WTC11 (cell line): ENCODE results near the gene FNDC3B. TPM values are rescaled to one million over a fixed set of nuclear protein-coding genes. Genes with fewer than 3 reads are reported as not detected.
A peak's percentile ranks its signal among the peaks of the same experiment; 100 is the strongest.

Source experiments
- ATAC-seq: fragments of 200-7000 bp; cut with Tn5 transposase; 2 replicates; pipeline ENCODE4 v1.10.0; 2021; ENCODE audit warnings: mild to moderate bottlenecking, moderate library complexity
- CTCF ChIA-PET: fragments of 300-600 bp; sonication (Branson Sonifier 250); formaldehyde crosslinking; loops from one replicate; lab custom pipeline; 2021; ENCODE audit warnings: antibody characterized with exemption; lab: Charles Lee
- POLR2A ChIA-PET: fragments of 350-600 bp; sonication (Branson Sonifier 250); formaldehyde crosslinking; loops from one replicate; lab custom pipeline; 2021; ENCODE audit warnings: antibody characterized with exemption; lab: Charles Lee
- DNase-seq: peaks from one replicate; pipeline ENCODE4 v3.0.0; 2021; ENCODE audit warnings: low spot score
- H3K27ac Mint-ChIP-seq: 2 replicates; pipeline ENCODE4 v1.8.0; 2021; ENCODE audit warnings: mixed read lengths
- H3K27me3 Mint-ChIP-seq: 2 replicates; pipeline ENCODE4 v1.8.0; 2021; ENCODE audit warnings: low read depth, mild to moderate bottlenecking, moderate library complexity, mixed read lengths
- H3K36me3 Mint-ChIP-seq: 2 replicates; pipeline ENCODE4 v1.8.0; 2021; ENCODE audit warnings: mixed read lengths
- H3K4me1 Mint-ChIP-seq: 2 replicates; pipeline ENCODE4 v1.8.0; 2022; ENCODE audit warnings: mixed read lengths
- H3K4me3 Mint-ChIP-seq: 2 replicates; pipeline ENCODE4 v1.8.0; 2021; ENCODE audit warnings: mild to moderate bottlenecking, moderate library complexity, mixed read lengths
- H3K9me3 Mint-ChIP-seq: 2 replicates; pipeline ENCODE4 v1.8.0; 2021; ENCODE audit warnings: mixed read lengths
- CBFB ChIP-seq: sonication (generic); formaldehyde crosslinking; IDR thresholded peaks from 2 replicates; pipeline ENCODE4 v1.8.1; 2022; ENCODE audit warnings: mild to moderate bottlenecking, low read depth, missing genetic modification reagents
- ETV6 ChIP-seq: sonication (generic); formaldehyde crosslinking; IDR thresholded peaks from 2 replicates; pipeline ENCODE4 v1.8.1; 2022; ENCODE audit warnings: mild to moderate bottlenecking, missing genetic modification reagents
- FOXK1 ChIP-seq: sonication (generic); formaldehyde crosslinking; IDR thresholded peaks from 2 replicates; pipeline ENCODE4 v1.8.0; 2022; ENCODE audit warnings: mild to moderate bottlenecking, moderate library complexity, missing genetic modification reagents
- FOXP1 ChIP-seq: sonication (generic); formaldehyde crosslinking; IDR thresholded peaks from 2 replicates; pipeline ENCODE4 v1.8.0; 2022; ENCODE audit warnings: missing genetic modification reagents, mild to moderate bottlenecking, moderate library complexity, borderline replicate concordance
- JAZF1 ChIP-seq: fragments of 250-450 bp; sonication (Bioruptor Pico); IDR thresholded peaks from 2 replicates; pipeline ENCODE4 v1.9.0; 2021; ENCODE audit warnings: moderate library complexity, mild to moderate bottlenecking, inconsistent platforms
- JUN ChIP-seq: sonication (generic); formaldehyde crosslinking; IDR thresholded peaks from 2 replicates; pipeline ENCODE4 v1.8.0; 2023; ENCODE audit warnings: mild to moderate bottlenecking, missing genetic modification reagents
- MYBL2 ChIP-seq: sonication (generic); formaldehyde crosslinking; IDR thresholded peaks from 2 replicates; pipeline ENCODE4 v1.8.1; 2023; ENCODE audit warnings: mild to moderate bottlenecking, moderate library complexity, missing genetic modification reagents
- NFATC4 ChIP-seq: fragments of 250-450 bp; sonication (Bioruptor Pico); IDR thresholded peaks from 2 replicates; pipeline ENCODE4 v1.9.0; 2021; ENCODE audit warnings: mild to moderate bottlenecking
- OVOL2 ChIP-seq: fragments of 250-450 bp; sonication (Bioruptor Pico); IDR thresholded peaks from 2 replicates; pipeline ENCODE4 v1.9.0; 2021; ENCODE audit warnings: mild to moderate bottlenecking, borderline replicate concordance
- SMAD3 ChIP-seq: sonication (generic); formaldehyde crosslinking; IDR thresholded peaks from 2 replicates; pipeline ENCODE4 v1.8.0; 2022; ENCODE audit warnings: missing genetic modification reagents, mild to moderate bottlenecking, borderline replicate concordance
- SMAD4 ChIP-seq: sonication (generic); formaldehyde crosslinking; IDR thresholded peaks from 2 replicates; pipeline ENCODE4 v1.8.0; 2022; ENCODE audit warnings: mild to moderate bottlenecking, missing genetic modification reagents
- ZNF138 ChIP-seq: sonication (generic); formaldehyde crosslinking; conservative IDR thresholded peaks from 2 replicates; pipeline ENCODE4 v1.8.1; 2022; ENCODE audit warnings: mild to moderate bottlenecking, moderate library complexity, missing genetic modification reagents
- ZNF263 ChIP-seq: sonication (generic); formaldehyde crosslinking; IDR thresholded peaks from 2 replicates; pipeline ENCODE4 v1.8.1; 2022; ENCODE audit warnings: low read depth, mild to moderate bottlenecking, moderate library complexity, missing genetic modification reagents
- ZNF416 ChIP-seq: fragments of 250-450 bp; sonication (Bioruptor Pico); IDR thresholded peaks from 2 replicates; pipeline ENCODE4 v1.9.0; 2021; ENCODE audit warnings: mild to moderate bottlenecking, inconsistent platforms
- ZNF671 ChIP-seq: fragments of 250-450 bp; sonication (Bioruptor Pico); IDR thresholded peaks from 2 replicates; pipeline ENCODE4 v1.8.0; 2021; ENCODE audit warnings: mild to moderate bottlenecking
- total RNA-seq: library from RNA; stranded (reverse); gene quantifications from 3 replicates; pipeline ENCODE4 v1.2.3, GENCODE V29; 2021
- TF ChIP-seq, protein P1 (sequence below): sonication (generic); formaldehyde crosslinking; IDR thresholded peaks from 2 replicates; pipeline ENCODE4 v1.8.0; 2022; ENCODE audit warnings: mild to moderate bottlenecking, missing genetic modification reagents
- TF ChIP-seq, protein P2 (sequence below): sonication (generic); formaldehyde crosslinking; IDR thresholded peaks from 2 replicates; pipeline ENCODE4 v1.8.0; 2022; ENCODE audit warnings: mild to moderate bottlenecking, missing genetic modification reagents
- TF ChIP-seq, protein P3 (sequence below): sonication (generic); formaldehyde crosslinking; IDR thresholded peaks from 2 replicates; pipeline ENCODE4 v1.8.0; 2023; ENCODE audit warnings: missing genetic modification reagents
- TF ChIP-seq, protein P4 (sequence below): sonication (generic); formaldehyde crosslinking; IDR thresholded peaks from 2 replicates; pipeline ENCODE4 v1.8.1; 2022; ENCODE audit warnings: low read depth, missing genetic modification reagents, borderline replicate concordance
- TF ChIP-seq, protein P5 (sequence below): sonication (generic); formaldehyde crosslinking; IDR thresholded peaks from 2 replicates; pipeline ENCODE4 v1.8.0; 2022; ENCODE audit warnings: mild to moderate bottlenecking, missing genetic modification reagents
- TF ChIP-seq, protein P6 (sequence below): sonication (generic); formaldehyde crosslinking; IDR thresholded peaks from 2 replicates; pipeline ENCODE4 v1.8.1; 2023; ENCODE audit warnings: mild to moderate bottlenecking, missing genetic modification reagents, moderate library complexity
- TF ChIP-seq, protein P7 (sequence below): fragments of 250-450 bp; sonication (Bioruptor Pico); conservative IDR thresholded peaks from 2 replicates; pipeline ENCODE4 v1.9.0; 2021; ENCODE audit warnings: mild to moderate bottlenecking
- TF ChIP-seq, protein P8 (sequence below): sonication (generic); formaldehyde crosslinking; IDR thresholded peaks from 2 replicates; pipeline ENCODE4 v1.8.0; 2022; ENCODE audit warnings: mild to moderate bottlenecking, missing genetic modification reagents

Gene FNDC3B
- total RNA-seq, 1 experiment from 2014 or later = 42.8 TPM

DNA sequence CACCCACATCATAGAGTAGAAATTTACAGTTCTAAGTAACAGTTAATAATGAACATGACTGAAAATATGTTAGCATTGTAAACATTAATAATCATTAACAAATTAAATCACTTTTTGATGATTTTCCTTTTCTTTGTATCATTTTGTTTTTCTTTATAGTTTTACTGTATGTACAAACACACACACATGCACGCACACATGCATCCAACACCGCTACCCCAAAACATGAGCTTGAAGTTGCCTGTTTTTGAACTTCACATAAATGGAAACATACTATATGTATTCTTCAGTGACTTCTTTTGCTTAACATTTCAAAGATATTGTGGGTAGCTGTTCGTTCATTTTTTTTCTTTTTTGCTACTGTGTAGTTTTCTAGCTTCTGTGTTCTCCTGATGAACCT, 123.9 kb downstream of the FNDC3B start:
- Mint-ChIP-seq H3K27ac (0 out of 2 replicates have a peak overlapping the region, but pooled peaks have one; percentile 21), H3K9me3 (no peaks in the 10 kb centered on the region), H3K27me3 (no peaks in the 10 kb centered on the region), H3K4me1 (peaks cover 67% of the 10 kb centered on the region), H3K4me3 (no peak overlapping the region), H3K36me3 (no peaks in the 10 kb centered on the region)
- TF ChIP-seq, protein P1, sequence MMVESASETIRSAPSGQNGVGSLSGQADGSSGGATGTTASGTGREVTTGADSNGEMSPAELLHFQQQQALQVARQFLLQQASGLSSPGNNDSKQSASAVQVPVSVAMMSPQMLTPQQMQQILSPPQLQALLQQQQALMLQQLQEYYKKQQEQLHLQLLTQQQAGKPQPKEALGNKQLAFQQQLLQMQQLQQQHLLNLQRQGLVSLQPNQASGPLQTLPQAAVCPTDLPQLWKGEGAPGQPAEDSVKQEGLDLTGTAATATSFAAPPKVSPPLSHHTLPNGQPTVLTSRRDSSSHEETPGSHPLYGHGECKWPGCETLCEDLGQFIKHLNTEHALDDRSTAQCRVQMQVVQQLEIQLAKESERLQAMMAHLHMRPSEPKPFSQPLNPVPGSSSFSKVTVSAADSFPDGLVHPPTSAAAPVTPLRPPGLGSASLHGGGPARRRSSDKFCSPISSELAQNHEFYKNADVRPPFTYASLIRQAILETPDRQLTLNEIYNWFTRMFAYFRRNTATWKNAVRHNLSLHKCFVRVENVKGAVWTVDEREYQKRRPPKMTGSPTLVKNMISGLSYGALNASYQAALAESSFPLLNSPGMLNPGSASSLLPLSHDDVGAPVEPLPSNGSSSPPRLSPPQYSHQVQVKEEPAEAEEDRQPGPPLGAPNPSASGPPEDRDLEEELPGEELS (CRISPR knock-in tag) = no peak
- TF ChIP-seq SMAD3 (CRISPR knock-in tag) (no peak), JAZF1 (no peak), JUN (CRISPR knock-in tag) (no peak), FOXK1 (CRISPR knock-in tag) (no peak)
- TF ChIP-seq, protein P2, sequence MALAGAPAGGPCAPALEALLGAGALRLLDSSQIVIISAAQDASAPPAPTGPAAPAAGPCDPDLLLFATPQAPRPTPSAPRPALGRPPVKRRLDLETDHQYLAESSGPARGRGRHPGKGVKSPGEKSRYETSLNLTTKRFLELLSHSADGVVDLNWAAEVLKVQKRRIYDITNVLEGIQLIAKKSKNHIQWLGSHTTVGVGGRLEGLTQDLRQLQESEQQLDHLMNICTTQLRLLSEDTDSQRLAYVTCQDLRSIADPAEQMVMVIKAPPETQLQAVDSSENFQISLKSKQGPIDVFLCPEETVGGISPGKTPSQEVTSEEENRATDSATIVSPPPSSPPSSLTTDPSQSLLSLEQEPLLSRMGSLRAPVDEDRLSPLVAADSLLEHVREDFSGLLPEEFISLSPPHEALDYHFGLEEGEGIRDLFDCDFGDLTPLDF = no peak
- TF ChIP-seq, protein P3, sequence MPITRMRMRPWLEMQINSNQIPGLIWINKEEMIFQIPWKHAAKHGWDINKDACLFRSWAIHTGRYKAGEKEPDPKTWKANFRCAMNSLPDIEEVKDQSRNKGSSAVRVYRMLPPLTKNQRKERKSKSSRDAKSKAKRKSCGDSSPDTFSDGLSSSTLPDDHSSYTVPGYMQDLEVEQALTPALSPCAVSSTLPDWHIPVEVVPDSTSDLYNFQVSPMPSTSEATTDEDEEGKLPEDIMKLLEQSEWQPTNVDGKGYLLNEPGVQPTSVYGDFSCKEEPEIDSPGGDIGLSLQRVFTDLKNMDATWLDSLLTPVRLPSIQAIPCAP (CRISPR knock-in tag) = no peak
- ChIA-PET CTCF (no interaction called here), POLR2A (interaction anchor here (0.5 kb wide), 1 partner anchor 25 kb away, joined by 5 read pairs; no protein-coding TSS in a partner anchor)
- ATAC-seq (no peak), DNase-seq (no peak)

DNA sequence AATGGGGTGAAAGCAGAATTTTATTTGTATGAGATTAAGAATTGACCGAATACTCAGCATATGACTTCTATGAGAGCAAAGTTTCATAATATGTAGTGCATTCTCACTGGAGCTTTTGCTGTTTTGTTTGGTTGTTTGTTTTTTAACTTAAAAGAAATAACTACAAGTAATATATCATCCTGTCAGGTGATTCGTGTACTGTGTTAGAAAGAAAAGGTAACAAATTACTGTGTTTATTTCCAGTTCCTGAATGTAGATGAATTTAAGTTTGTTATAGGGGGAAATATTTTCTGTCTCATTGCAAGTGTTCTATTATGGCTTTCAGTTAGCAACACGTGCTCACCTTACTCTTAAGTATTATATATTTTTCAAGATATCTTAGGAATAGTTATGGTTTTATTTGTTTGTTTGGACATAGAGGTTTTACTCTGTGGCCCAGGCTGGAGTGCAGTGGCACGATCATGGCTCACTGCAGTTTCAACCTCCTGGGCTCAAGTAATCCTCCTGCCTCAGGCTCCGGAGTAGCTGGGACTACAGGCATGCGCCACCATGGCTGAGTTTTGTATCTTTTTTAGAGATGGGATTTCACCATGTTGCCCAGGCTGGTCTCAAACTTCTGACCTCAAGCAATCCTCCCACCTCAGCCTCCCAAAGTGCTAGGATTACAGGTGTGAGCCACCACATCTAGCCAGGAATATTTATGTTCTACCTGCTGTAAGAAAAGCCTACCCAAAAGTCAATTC, 125.4 kb downstream of the FNDC3B start:
- no peak for DNase-seq
- Mint-ChIP-seq H3K27ac (peak overlapping the region; percentile 87; the same call in 1 of the 2 replicates), H3K4me1 (peaks cover 63% of the 10 kb centered on the region), H3K9me3 (no peaks in the 10 kb centered on the region), H3K4me3 (no peak overlapping the region), H3K36me3 (no peaks in the 10 kb centered on the region), H3K27me3 (no peaks in the 10 kb centered on the region)
- TF ChIP-seq JUN (CRISPR knock-in tag) = no peak
- no peak for TF ChIP-seq SMAD4
- TF ChIP-seq ZNF263 = no peak
- no peak for TF ChIP-seq ZNF138 (CRISPR knock-in tag)
- TF ChIP-seq, protein P4, sequence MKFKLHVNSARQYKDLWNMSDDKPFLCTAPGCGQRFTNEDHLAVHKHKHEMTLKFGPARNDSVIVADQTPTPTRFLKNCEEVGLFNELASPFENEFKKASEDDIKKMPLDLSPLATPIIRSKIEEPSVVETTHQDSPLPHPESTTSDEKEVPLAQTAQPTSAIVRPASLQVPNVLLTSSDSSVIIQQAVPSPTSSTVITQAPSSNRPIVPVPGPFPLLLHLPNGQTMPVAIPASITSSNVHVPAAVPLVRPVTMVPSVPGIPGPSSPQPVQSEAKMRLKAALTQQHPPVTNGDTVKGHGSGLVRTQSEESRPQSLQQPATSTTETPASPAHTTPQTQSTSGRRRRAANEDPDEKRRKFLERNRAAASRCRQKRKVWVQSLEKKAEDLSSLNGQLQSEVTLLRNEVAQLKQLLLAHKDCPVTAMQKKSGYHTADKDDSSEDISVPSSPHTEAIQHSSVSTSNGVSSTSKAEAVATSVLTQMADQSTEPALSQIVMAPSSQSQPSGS (CRISPR knock-in tag) = no peak
- no peak for TF ChIP-seq OVOL2 (CRISPR knock-in tag)
- TF ChIP-seq, protein P5, sequence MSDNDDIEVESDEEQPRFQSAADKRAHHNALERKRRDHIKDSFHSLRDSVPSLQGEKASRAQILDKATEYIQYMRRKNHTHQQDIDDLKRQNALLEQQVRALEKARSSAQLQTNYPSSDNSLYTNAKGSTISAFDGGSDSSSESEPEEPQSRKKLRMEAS = no peak
- no peak for TF ChIP-seq ETV6 (CRISPR knock-in tag)
- ChIA-PET CTCF (no interaction called here), POLR2A (no interaction called here)
- no peak for ATAC-seq

DNA sequence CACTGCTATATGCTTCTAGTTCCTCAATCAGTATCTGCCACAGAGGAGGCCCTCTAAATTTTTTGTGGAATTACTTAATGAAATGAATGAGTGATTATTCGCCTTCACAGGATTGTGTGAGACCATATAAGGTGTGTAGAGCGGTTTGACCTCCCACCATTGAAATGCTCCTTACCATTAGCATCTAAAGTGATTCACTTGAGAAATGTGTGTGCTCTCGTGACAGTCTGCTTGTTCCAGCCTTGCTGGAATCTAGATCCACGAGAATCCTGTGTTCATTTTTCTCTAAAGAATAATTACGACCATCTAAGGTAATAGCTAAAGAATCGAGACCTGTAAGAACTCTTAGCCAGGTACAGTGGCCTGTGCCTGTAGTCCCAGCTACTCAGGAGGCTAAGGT, 126.9 kb downstream of the FNDC3B start:
- ChIA-PET CTCF (no interaction called here), POLR2A (no interaction called here)
- Mint-ChIP-seq H3K36me3 (no peaks in the 10 kb centered on the region), H3K27ac (peak overlapping the region; percentile 65), H3K9me3 (no peaks in the 10 kb centered on the region), H3K4me3 (no peak overlapping the region), H3K27me3 (no peaks in the 10 kb centered on the region), H3K4me1 (peaks cover 63% of the 10 kb centered on the region)
- ATAC-seq = no peak
- no peak for DNase-seq
- TF ChIP-seq SMAD4 (no peak), NFATC4 (CRISPR knock-in tag) (no peak), ZNF671 (CRISPR knock-in tag) (no peak), CBFB (CRISPR knock-in tag) (no peak), MYBL2 (no peak), FOXP1 (CRISPR knock-in tag) (no peak), ZNF416 (CRISPR knock-in tag) (no peak), SMAD3 (CRISPR knock-in tag) (no peak)
- TF ChIP-seq, protein P6, sequence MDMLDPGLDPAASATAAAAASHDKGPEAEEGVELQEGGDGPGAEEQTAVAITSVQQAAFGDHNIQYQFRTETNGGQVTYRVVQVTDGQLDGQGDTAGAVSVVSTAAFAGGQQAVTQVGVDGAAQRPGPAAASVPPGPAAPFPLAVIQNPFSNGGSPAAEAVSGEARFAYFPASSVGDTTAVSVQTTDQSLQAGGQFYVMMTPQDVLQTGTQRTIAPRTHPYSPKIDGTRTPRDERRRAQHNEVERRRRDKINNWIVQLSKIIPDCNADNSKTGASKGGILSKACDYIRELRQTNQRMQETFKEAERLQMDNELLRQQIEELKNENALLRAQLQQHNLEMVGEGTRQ (CRISPR knock-in tag) = no peak
- TF ChIP-seq, protein P7, sequence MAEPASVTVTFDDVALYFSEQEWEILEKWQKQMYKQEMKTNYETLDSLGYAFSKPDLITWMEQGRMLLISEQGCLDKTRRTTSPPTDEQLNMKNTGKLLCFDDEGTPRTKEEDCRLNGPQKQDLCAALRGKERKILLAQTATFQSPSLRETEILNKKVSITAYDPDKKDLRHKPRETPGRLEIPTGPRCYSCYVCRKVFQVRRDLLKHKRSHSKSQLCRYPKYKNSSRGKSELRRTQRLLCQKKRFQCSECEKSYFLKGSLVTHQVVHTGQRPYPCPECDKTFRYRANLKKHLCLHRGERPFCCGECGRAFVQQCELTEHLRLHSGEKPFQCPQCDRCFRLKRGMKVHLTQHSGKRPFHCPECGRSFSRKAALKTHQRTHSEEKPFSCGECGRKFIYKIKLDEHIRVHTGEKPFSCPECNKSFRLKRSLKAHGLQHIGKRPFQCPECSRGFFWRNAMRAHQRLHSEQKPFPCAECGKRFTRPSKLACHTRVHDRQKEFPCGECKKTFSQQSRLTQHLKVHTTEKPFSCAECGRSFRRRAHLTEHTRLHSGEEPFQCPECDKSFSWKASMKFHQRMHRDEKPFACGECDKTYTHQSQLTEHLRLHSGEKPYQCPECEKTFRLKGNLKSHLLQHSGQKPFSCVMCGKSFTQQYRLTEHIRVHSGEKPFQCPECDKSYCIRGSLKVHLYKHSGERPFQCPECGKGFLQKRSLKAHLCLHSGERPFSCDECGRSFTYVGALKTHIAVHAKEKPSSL = no peak
- TF ChIP-seq, protein P8, sequence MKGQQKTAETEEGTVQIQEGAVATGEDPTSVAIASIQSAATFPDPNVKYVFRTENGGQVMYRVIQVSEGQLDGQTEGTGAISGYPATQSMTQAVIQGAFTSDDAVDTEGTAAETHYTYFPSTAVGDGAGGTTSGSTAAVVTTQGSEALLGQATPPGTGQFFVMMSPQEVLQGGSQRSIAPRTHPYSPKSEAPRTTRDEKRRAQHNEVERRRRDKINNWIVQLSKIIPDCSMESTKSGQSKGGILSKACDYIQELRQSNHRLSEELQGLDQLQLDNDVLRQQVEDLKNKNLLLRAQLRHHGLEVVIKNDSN (CRISPR knock-in tag) = no peak
